ENCODE measurements around the gene NEDD8. TPM values are rescaled to one million over a fixed set of nuclear protein-coding genes. Genes with fewer than 3 reads are reported as not detected.

Gene NEDD8
- total RNA-seq, 1 experiment from 2014 or later, result 178 TPM

DNA sequence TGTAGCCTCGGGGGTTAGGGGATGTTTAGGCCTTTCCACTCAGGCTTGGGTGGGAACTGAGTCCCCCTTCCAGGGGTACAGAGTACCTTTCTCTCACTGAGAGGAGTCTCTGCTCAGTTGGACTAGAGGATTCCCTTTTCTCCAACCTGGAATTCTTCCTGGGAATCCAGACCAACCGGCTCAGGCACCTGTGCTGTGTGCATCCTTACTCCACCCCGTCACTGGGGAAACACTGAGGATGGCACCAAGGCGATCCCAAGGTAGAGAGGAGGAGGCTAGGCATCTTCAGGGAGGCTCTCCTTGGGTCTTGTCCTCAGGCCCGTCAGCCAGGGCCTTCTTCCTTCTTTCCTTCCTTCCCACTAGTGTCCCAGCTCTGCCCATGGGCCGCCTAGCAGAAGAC is 31.7 kb upstream of the NEDD8 start:
- Histone ChIP-seq H3K9me2 (ENCODE audit: insufficient read depth) (no peaks in the 10 kb centered on the region), H3K4me3 (replicated peaks in 1 of 2; ENCODE audit: low read depth in 1 of 2, low read length in 2 of 2) (no peak overlapping the region), H3K27me3 (ENCODE audit: insufficient read depth, low read length) (no peaks in the 10 kb centered on the region), H3K4me1 (ENCODE audit: control insufficient read depth in 1 of 2, insufficient read depth in 2 of 2, low read length in 2 of 2) (peaks cover 7 to 12% of the 10 kb centered on the region in 2 experiments), H4K20me1 (ENCODE audit: insufficient read depth) (no peaks in the 10 kb centered on the region), H3K9me3 (ENCODE audit: control insufficient read depth in 1 of 2, insufficient read depth in 1 of 2, low read depth in 1 of 2, low read length in 2 of 2) (no peaks in the 10 kb centered on the region), H3K4me2 (ENCODE audit: low read length) (no peak overlapping the region), H3K9ac (ENCODE audit: low read length) (no peak overlapping the region), H3K27ac (ENCODE audit: low read depth, low read length) (no peak overlapping the region), H3K79me2 (ENCODE audit: insufficient read depth, low read length) (no peaks in the 10 kb centered on the region), H3K36me3 (ENCODE audit: control insufficient read depth in 1 of 2, insufficient read depth in 2 of 2, low read length in 2 of 2) (no peaks in the 10 kb centered on the region; a peak in 1 of 4 replicates), H2AFZ (ENCODE audit: low read depth, low read length, poor library complexity, severe bottlenecking) (no peak overlapping the region)
- RAD21 ChIA-PET (ENCODE audit: low non-redundant PET in 1 of 2, low total read pairs in 2 of 2, uncharacterized antibody in 2 of 2, unreplicated experiment in 2 of 2), result no interaction called here
- POLR2A ChIA-PET, result no interaction called here
- no peak for TF ChIP-seq CEBPB (IDR thresholded peaks at IDR 0.05; ENCODE audit: low read depth)
- TF ChIP-seq, protein P1, sequence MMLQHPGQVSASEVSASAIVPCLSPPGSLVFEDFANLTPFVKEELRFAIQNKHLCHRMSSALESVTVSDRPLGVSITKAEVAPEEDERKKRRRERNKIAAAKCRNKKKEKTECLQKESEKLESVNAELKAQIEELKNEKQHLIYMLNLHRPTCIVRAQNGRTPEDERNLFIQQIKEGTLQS (IDR thresholded peaks at IDR 0.05), result no peak
- no peak for TF ChIP-seq POLR2AphosphoS5 (IDR thresholded peaks at IDR 0.05; ENCODE audit: low read depth, low read length)
- TF ChIP-seq REST (IDR thresholded peaks at IDR 0.05; ENCODE audit: low read depth), result no peak
- no peak for TF ChIP-seq MAX (IDR thresholded peaks at IDR 0.05)
- TF ChIP-seq RAD21 (IDR thresholded peaks at IDR 0.05; ENCODE audit: low read depth), result no peak
- intact Hi-C loops (cut with micrococcal nuclease), result no loop called here
- CTCF ChIA-PET, result no interaction called here
- DNase-seq (ENCODE audit: low read depth, low spot score), result no peak
- no TSS peak for BruUV-seq (replicated peaks)
- no peak for ATAC-seq

Measured in HCT116 (cell line).